Neuron (in vitro differentiated cells): ENCODE data around the gene SLC25A22.

Source experiments
- H2AFZ ChIP-seq: one replicate; pipeline ENCODE4 v1.6.1; 2013; ENCODE audit warnings: low read depth, mild to moderate bottlenecking, inconsistent platforms, low read length, moderate library complexity
- H3K27me3 ChIP-seq: one replicate; pipeline ENCODE4 v1.6.1; 2013; ENCODE audit warnings: low read length; ENCODE audit not compliant: insufficient read depth
- H3K36me3 ChIP-seq: one replicate; pipeline ENCODE4 v1.6.1; 2013; ENCODE audit warnings: low read length; ENCODE audit not compliant: insufficient read depth
- H3K4me1 ChIP-seq: one replicate; pipeline ENCODE4 v1.6.1; 2013; ENCODE audit warnings: low read length; ENCODE audit not compliant: insufficient read depth
- H3K4me3 ChIP-seq: 2 replicates; pipeline ENCODE4 v1.5.1; 2013; ENCODE audit warnings: mild to moderate bottlenecking, low read length, moderate library complexity
- H3K9me3 ChIP-seq: one replicate; pipeline ENCODE4 v1.6.1; 2013; ENCODE audit warnings: low read length

The SLC25A22 gene

GRCh38 chr11:777288-778255 is 20.5 kb downstream of the SLC25A22 start, which contains the start of gene GATD1:
TSS of gene GATD1 (minus strand) at chr11:777487. CDS start at chr11:777462, 25 bp downstream.
- Histone ChIP-seq H2AFZ (peak within 1 kb of the TSS; percentile 84), H3K27me3 (no peaks in the 10 kb centered on the region), H3K9me3 (no peaks in the 10 kb centered on the region), H3K4me1 (peaks cover 34% of the 10 kb centered on the region), H3K36me3 (peaks cover 20% of the 10 kb centered on the region), H3K4me3 (peak within 1 kb of the TSS; percentile 96)

GRCh38 chr11:776561-777287 is 21.4 kb downstream of the SLC25A22 start:
- peaks cover 34% of the 10 kb centered on the region for H3K4me1 ChIP-seq
- no peaks in the 10 kb centered on the region for H3K9me3 ChIP-seq
- peaks cover 28% of the 10 kb centered on the region for H3K36me3 ChIP-seq
- H3K27me3 ChIP-seq = no peaks in the 10 kb centered on the region
- H3K4me3 ChIP-seq = peak overlapping the region; percentile 96
- peak overlapping the region; percentile 84 for H2AFZ ChIP-seq

- Histone ChIP-seq H3K4me1 (peaks cover 34% of the 10 kb centered on the region), H3K27me3 (no peaks in the 10 kb centered on the region), H3K4me3 (peak overlapping the region; percentile 96), H3K36me3 (peaks cover 33% of the 10 kb centered on the region), H2AFZ (no peak overlapping the region), H3K9me3 (no peaks in the 10 kb centered on the region)
Observed at GRCh38 chr11:776263-776560, 21.9 kb downstream of the SLC25A22 start.

GRCh38 chr11:774873-775592 is 23.0 kb downstream of the SLC25A22 start:
- H3K36me3 ChIP-seq = peaks cover 44% of the 10 kb centered on the region
- H2AFZ ChIP-seq = no peak overlapping the region
- H3K9me3 ChIP-seq = no peaks in the 10 kb centered on the region
- H3K27me3 ChIP-seq = no peaks in the 10 kb centered on the region
- H3K4me1 ChIP-seq = peaks cover 29% of the 10 kb centered on the region
- no peak overlapping the region for H3K4me3 ChIP-seq

GRCh38 chr11:773830-774229 is 24.3 kb downstream of the SLC25A22 start:
- no peak overlapping the region for H2AFZ ChIP-seq
- no peaks in the 10 kb centered on the region for H3K9me3 ChIP-seq
- H3K4me3 ChIP-seq = no peak overlapping the region
- no peaks in the 10 kb centered on the region for H3K27me3 ChIP-seq
- H3K4me1 ChIP-seq = peaks cover 24% of the 10 kb centered on the region
- H3K36me3 ChIP-seq = peaks cover 46% of the 10 kb centered on the region

GRCh38 chr11:773425-773824 is 24.7 kb downstream of the SLC25A22 start:
- Histone ChIP-seq H3K27me3 (no peaks in the 10 kb centered on the region), H3K4me1 (peaks cover 20% of the 10 kb centered on the region), H3K36me3 (peaks cover 45% of the 10 kb centered on the region), H2AFZ (no peak overlapping the region), H3K4me3 (no peak overlapping the region), H3K9me3 (no peaks in the 10 kb centered on the region)

GRCh38 chr11:772429-773390 is 25.4 kb downstream of the SLC25A22 start:
- H3K4me1 ChIP-seq = peaks cover 14% of the 10 kb centered on the region
- H3K27me3 ChIP-seq = no peaks in the 10 kb centered on the region
- H3K4me3 ChIP-seq = no peak overlapping the region
- peaks cover 45% of the 10 kb centered on the region for H3K36me3 ChIP-seq
- H3K9me3 ChIP-seq = no peaks in the 10 kb centered on the region
- H2AFZ ChIP-seq = no peak overlapping the region

- Histone ChIP-seq H3K4me1 (peaks cover 14% of the 10 kb centered on the region), H3K36me3 (peaks cover 54% of the 10 kb centered on the region), H3K27me3 (no peaks in the 10 kb centered on the region)
Observed at GRCh38 chr11:771617-772204, 26.4 kb downstream of the SLC25A22 start.

GRCh38 chr11:770642-771616 is 27.2 kb downstream of the SLC25A22 start:
- peaks cover 61% of the 10 kb centered on the region for H3K36me3 ChIP-seq
- H3K4me1 ChIP-seq = peaks cover 8% of the 10 kb centered on the region
- H3K9me3 ChIP-seq = no peaks in the 10 kb centered on the region
- H3K4me3 ChIP-seq = no peak overlapping the region
- H2AFZ ChIP-seq = no peak overlapping the region
- H3K27me3 ChIP-seq = no peaks in the 10 kb centered on the region

More at GRCh38 chr11:771617-772204, 26.4 kb downstream of the SLC25A22 start:
- H3K4me3 ChIP-seq = no peak overlapping the region
- no peaks in the 10 kb centered on the region for H3K9me3 ChIP-seq
- no peak overlapping the region for H2AFZ ChIP-seq

GRCh38 chr11:769887-770641 is 28.0 kb downstream of the SLC25A22 start:
- H3K9me3 ChIP-seq = no peaks in the 10 kb centered on the region
- no peak overlapping the region for H2AFZ ChIP-seq
- H3K27me3 ChIP-seq = no peaks in the 10 kb centered on the region
- H3K4me1 ChIP-seq = peaks cover under 1% of the 10 kb centered on the region
- no peak overlapping the region for H3K4me3 ChIP-seq
- H3K36me3 ChIP-seq = peaks cover 63% of the 10 kb centered on the region
